Measurements from ENCODE around the gene PBXIP1. TPM values are rescaled to one million over a fixed set of nuclear protein-coding genes. Genes with fewer than 3 reads are reported as not detected.

PBXIP1 gene
- total RNA-seq, 1 experiment from 2014 or later: 11.3 TPM

DNA sequence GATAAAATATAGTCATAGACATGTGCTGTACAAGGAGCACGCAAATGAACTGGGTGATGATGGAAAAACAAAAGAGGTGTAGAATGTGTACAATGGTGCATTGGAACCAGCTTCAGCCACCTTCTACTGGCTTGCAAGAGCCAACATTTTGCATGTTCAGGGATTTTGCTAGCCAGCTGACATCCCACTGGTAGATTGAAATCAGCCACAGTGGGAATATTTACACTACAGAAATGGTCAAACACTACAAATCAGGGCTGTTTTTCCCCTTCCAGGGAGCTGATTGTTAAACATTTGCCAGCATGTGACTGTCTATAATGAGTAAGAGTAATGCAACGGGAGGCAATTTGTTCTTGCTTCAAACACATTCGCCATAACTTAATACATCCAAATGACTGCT, 42.6 kb downstream of the PBXIP1 start:
- intact Hi-C loops (cut with micrococcal nuclease): no loop called here
- CTCF ChIA-PET: interaction anchor here (0.9 to 1.5 kb wide), 3 partner anchors 9 to 347 kb away, joined by 3 to 4 read pairs (median 3); partner anchors contain the start of gene PMVK
- TF ChIP-seq, protein P1, sequence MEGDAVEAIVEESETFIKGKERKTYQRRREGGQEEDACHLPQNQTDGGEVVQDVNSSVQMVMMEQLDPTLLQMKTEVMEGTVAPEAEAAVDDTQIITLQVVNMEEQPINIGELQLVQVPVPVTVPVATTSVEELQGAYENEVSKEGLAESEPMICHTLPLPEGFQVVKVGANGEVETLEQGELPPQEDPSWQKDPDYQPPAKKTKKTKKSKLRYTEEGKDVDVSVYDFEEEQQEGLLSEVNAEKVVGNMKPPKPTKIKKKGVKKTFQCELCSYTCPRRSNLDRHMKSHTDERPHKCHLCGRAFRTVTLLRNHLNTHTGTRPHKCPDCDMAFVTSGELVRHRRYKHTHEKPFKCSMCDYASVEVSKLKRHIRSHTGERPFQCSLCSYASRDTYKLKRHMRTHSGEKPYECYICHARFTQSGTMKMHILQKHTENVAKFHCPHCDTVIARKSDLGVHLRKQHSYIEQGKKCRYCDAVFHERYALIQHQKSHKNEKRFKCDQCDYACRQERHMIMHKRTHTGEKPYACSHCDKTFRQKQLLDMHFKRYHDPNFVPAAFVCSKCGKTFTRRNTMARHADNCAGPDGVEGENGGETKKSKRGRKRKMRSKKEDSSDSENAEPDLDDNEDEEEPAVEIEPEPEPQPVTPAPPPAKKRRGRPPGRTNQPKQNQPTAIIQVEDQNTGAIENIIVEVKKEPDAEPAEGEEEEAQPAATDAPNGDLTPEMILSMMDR (IDR thresholded peaks at IDR 0.05; ENCODE audit: unreplicated experiment): no peak
- H3K4me3 Mint-ChIP-seq (ENCODE audit: unreplicated experiment): no peak overlapping the region
- BruUV-seq (replicated peaks): no TSS peak
- no peaks in the 10 kb centered on the region for H3K27me3 Mint-ChIP-seq (ENCODE audit: insufficient read depth, unreplicated experiment)
- POLR2A ChIA-PET: interaction anchor here (1.0 to 1.7 kb wide), 2 partner anchors 23 to 26 kb away, joined by 3 to 5 read pairs; partner anchors contain the start of gene PMVK
- peaks cover 20% of the 10 kb centered on the region for H3K9me3 Mint-ChIP-seq (ENCODE audit: unreplicated experiment)
- no peaks in the 10 kb centered on the region for H3K4me1 Mint-ChIP-seq (ENCODE audit: insufficient read depth, unreplicated experiment)
- no peak for DNase-seq (ENCODE audit: unreplicated experiment)
- peaks cover 12% of the 10 kb centered on the region for H3K36me3 Mint-ChIP-seq (ENCODE audit: insufficient read depth, unreplicated experiment)
- H3K27ac Mint-ChIP-seq (ENCODE audit: low read depth, unreplicated experiment): no peak overlapping the region

DNA sequence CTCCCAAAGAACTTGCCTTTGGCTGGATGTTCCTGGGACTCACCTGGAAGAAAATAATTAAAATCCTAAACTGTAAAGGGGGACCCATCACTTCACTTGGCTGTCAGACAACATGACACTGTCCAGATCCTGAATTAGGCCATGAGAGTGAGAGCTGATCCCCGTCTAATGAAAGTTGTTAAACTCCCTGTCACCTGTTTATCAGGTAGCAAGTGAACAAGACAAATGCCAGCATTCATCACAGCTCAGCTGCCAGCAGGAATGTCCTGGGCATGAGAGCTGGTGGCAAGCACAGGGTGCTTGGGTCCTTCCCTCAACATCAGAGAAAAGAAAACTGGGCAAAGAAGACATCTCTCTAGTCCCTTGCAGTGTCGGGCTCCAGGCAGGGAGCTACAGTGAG, 43.1 kb downstream of the PBXIP1 start:
- Mint-ChIP-seq H3K9me3 (ENCODE audit: unreplicated experiment) (peaks cover 20% of the 10 kb centered on the region), H3K4me3 (ENCODE audit: unreplicated experiment) (no peak overlapping the region), H3K4me1 (ENCODE audit: insufficient read depth, unreplicated experiment) (no peaks in the 10 kb centered on the region), H3K27me3 (ENCODE audit: insufficient read depth, unreplicated experiment) (no peaks in the 10 kb centered on the region), H3K27ac (ENCODE audit: low read depth, unreplicated experiment) (no peak overlapping the region), H3K36me3 (ENCODE audit: insufficient read depth, unreplicated experiment) (peaks cover 11% of the 10 kb centered on the region)
- CTCF ChIA-PET: interaction anchor here (0.6 to 1.5 kb wide), 4 partner anchors 8 to 347 kb away, joined by 3 to 4 read pairs (median 3); partner anchors contain the start of gene PMVK
- no peak for DNase-seq (ENCODE audit: unreplicated experiment)
- no TSS peak for BruUV-seq (replicated peaks)
- intact Hi-C loops (cut with micrococcal nuclease): no loop called here
- TF ChIP-seq, protein P1 (IDR thresholded peaks at IDR 0.05; ENCODE audit: unreplicated experiment): no peak
- POLR2A ChIA-PET: interaction anchor here (1.0 to 1.7 kb wide), 2 partner anchors 24 to 26 kb away, joined by 3 to 5 read pairs; partner anchors contain the start of gene PMVK

DNA sequence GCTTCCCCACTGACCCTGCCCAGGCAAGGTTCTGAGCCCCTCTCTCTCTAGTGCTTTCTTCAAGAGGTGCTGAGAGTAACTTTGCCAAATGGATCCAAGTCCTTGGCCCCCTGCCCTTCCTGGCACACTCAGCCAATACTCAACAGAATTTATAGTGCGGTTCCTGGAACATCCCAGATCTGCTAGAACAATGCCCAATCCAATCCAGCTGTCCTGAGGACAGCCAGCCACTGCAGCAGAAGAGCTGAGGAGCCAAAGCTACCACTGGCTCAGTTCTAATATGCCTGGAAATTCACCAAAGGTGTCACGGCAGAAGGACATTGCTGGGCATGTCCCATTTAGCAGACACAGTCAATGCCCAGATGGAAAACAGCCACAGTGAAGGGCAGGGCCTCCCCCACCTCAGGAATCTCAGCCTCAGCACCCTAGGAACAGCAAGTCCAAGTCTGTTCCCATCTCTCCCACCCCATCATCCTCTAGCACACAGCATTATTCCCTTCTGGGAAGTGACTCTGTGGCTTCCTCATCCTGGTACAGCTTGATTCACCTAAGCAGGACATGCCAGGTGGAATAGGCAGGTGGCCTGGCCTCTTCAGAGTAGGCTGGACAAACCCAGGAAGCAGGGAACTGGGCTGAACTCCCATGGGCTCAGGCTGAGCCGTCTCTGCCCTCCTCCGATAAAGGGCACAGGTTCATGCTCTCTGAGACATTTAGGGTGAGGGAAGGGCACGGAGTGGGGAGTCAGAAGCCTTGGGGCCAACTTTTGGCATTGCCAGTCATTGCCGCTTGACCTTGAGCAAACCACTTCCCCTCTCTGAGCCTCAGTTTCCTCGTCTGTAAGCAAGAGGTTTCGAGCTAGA, 44.0 kb downstream of the PBXIP1 start:
- intact Hi-C loops (cut with micrococcal nuclease): no loop called here
- no TSS peak for BruUV-seq (replicated peaks)
- Mint-ChIP-seq H3K27ac (ENCODE audit: low read depth, unreplicated experiment) (no peak overlapping the region), H3K4me3 (ENCODE audit: unreplicated experiment) (no peak overlapping the region), H3K27me3 (ENCODE audit: insufficient read depth, unreplicated experiment) (no peaks in the 10 kb centered on the region), H3K9me3 (ENCODE audit: unreplicated experiment) (peaks cover 20% of the 10 kb centered on the region), H3K4me1 (ENCODE audit: insufficient read depth, unreplicated experiment) (no peaks in the 10 kb centered on the region), H3K36me3 (ENCODE audit: insufficient read depth, unreplicated experiment) (peaks cover 5% of the 10 kb centered on the region)
- TF ChIP-seq, protein P1 (IDR thresholded peaks at IDR 0.05; ENCODE audit: unreplicated experiment): no peak
- ChIA-PET CTCF (interaction anchor here (0.6 to 1.0 kb wide), 4 partner anchors 8 to 174 kb away, joined by 3 to 4 read pairs (median 3); no protein-coding TSS in a partner anchor), POLR2A (interaction anchor here (1.0 to 1.7 kb wide), 2 partner anchors 25 to 27 kb away, joined by 3 to 5 read pairs; partner anchors contain the start of gene PMVK)
- no peak for DNase-seq (ENCODE audit: unreplicated experiment)

DNA sequence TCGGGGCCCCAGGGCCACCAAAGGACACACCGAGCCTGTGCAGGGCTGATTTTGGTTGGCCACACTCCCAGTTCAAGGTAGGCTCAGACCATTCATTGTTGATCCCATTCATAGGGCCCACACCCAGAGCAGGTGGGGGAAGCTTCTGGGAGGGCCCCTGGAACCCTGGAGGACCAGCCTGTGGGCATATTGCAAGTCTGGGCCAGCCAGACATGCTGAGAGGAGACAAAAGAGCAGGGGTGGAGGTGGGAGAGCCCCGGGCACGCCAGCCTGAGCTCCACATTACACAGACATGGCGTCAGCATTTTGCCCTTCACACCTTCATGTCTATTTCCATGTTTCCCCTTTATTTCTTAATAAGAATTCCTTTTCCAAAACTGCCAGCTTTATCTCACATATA, 45.0 kb downstream of the PBXIP1 start:
- ChIA-PET CTCF (interaction anchor here (1.1 to 1.7 kb wide), 4 partner anchors 21 to 31 kb away, joined by 3 to 5 read pairs (median 4); partner anchors contain the start of gene PMVK), POLR2A (no interaction called here)
- BruUV-seq (replicated peaks): no TSS peak
- H3K27ac Mint-ChIP-seq (ENCODE audit: low read depth, unreplicated experiment): no peak overlapping the region
- peaks cover 13% of the 10 kb centered on the region for H3K9me3 Mint-ChIP-seq (ENCODE audit: unreplicated experiment)
- DNase-seq (ENCODE audit: unreplicated experiment): no peak
- TF ChIP-seq, protein P1 (IDR thresholded peaks at IDR 0.05; ENCODE audit: unreplicated experiment): no peak
- no peak overlapping the region for H3K4me3 Mint-ChIP-seq (ENCODE audit: unreplicated experiment)
- no peaks in the 10 kb centered on the region for H3K27me3 Mint-ChIP-seq (ENCODE audit: insufficient read depth, unreplicated experiment)
- H3K4me1 Mint-ChIP-seq (ENCODE audit: insufficient read depth, unreplicated experiment): no peaks in the 10 kb centered on the region
- intact Hi-C loops (cut with micrococcal nuclease): no loop called here
- peaks cover 5% of the 10 kb centered on the region for H3K36me3 Mint-ChIP-seq (ENCODE audit: insufficient read depth, unreplicated experiment)
